ENCODE results near the gene SWT1. TPM values are rescaled to one million over a fixed set of nuclear protein-coding genes. Genes with fewer than 3 reads are reported as not detected.
"Not testable (repeated sequence)": the region's sequence is repeated elsewhere in the genome, so short reads cannot be mapped to it uniquely, and the experiment has no call there.

Gene SWT1
- total RNA-seq, 1 donor from 2014 or later, result 10.2 TPM

DNA sequence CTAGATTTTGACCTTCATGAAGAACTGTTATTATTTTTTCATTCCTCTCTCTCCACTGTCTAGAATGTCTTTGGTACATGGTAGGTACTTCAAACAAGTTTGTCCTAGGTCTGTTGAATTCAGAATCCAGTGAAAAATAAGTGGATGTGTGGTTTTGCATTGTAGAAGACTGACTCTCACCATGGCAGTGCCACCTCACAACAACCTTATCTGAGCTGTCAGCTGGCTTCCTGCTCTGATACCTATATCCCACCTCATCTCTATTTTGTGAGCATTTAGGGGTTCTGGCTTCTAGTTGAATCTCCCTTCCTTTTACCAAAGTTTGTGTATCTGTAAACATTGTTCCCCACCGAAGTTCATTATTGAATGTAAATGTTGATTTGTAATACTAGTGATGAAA lies 9.1 kb downstream of the SWT1 start:
- no peak for DNase-seq

DNA sequence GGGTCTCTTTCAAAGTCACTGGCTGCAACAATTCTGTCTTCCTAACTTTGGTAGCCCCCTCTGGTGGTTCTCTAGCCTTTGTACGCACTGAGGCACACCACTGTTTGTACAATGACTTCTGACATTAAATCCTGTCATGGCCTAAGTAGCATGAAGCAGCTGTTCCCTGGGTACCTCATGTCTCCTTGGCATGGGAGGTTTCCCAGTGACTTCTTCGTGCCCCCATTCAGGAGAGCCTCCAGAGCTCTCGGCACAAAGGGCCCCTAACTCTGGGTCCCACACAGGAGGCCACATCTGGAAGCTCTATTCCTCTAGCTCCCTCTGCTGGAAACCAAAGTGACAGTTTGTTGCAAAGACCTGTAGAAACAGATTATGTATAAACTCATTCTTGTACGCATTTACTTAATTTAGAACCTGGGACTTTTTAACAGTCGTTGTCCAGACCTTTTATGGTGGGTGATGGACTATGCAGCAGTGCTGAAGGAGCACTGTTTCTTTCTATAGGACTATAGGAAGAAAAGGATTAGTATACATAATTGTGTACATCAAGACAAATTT lies 13.4 kb downstream of the SWT1 start:
- DNase-seq, result peak; percentile 77

DNA sequence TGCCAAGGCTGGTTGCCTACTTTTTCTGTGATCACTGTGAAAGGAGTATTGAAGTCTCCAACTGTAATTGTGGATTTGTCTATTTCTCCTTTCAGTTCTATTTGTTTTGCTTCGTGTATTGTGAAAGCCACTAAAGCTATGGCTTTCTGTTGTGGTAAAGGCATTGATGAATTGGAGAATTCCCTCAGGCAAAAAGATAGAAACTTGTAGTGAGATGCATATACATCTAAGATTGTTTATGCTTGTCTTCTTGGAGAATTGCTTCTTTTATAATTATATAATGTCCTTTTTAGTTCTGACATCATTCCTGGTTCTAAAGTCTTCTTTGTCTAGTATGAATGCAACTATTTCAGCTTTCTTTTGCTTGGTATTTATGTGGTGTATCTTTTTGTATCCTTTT lies 36.8 kb downstream of the SWT1 start:
- DNase-seq, result no peak

DNA sequence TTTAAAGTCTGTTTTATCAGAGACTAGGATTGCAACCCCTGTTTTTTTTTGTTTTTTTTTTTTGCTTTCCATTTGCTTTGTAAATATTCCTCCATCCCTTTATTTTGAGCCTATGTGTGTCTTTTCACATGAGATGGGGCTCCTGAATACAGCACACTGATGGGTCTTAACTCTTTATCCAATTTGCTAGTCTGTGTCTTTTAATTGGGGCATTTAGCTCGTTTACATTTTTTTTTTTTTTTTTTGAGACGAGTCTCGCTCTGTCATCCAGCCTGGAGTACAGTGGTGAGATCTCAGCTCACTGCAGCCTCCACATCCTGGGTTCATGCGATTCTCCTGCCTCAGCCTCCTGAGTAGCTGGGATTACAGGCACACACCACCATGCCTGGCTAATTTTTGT lies 41.7 kb downstream of the SWT1 start:
- not testable (repeated sequence) for DNase-seq

DNA sequence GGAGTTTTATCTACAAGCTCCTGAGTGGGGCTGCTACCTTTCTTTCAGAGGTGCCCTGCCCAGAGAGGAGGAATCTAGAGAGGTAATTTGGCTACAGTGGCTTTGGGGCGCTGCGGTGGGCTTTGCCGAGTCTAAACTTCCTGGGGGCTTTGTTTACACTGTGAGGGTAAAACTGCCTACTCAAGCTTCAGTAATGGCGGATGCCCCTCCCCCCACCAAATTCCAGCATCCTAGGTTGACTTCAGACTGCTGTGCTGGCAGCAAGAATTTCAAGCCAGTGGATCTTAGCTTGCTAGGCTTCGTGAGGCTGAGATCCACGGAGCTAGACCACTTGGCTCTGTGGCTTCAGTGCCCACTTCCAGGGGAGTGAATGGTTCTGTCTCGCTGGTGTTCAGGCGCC lies 43.9 kb downstream of the SWT1 start:
- no peak for DNase-seq

DNA sequence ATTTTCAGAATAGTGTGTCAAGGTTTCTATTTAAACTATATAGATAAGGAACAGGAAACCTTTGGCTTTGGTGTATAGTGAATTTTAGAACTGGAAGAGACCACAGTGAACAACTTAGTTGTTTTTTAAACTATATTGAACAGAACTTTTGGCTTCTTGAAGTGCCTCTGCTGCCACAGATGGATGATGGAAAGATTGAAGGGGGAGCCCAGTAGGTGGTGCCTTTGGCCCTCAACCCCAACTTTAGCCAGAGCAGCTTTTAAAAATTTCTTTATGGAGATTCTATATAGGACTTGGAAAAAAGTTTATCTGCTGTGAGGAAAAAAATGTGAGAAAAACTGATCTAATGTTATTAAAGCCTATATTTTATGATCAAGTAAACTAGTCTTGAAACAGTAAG lies 50.2 kb downstream of the SWT1 start:
- no peak for DNase-seq

DNA sequence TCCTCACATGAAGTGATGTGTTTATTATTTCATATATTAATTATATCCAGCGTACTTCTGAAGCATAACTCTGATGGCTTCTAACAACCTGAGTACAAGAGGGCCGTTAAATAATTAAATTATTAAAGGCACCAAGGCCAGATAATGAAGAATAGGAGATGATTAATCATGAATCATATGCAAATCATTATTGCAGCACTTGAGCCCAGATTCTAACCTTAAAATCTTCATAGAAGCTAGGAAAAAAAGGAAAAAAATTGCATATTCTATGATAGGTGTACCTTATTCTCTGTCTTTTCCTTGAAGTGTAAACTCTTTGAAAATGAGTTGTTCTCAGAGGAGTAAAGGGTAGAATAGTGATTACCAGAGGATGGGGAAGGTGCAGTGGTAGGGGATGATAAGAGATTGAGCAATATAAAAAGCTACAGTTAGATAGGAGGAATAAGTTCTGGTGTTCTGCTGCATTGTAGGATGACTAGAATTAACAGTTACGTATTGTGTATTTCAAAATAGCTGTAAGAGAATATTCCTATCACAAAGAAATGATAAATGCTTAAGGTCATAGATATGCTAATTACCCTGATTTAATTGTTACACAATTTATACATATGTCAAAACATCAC lies 51.1 kb downstream of the SWT1 start:
- DNase-seq, result no peak

DNA sequence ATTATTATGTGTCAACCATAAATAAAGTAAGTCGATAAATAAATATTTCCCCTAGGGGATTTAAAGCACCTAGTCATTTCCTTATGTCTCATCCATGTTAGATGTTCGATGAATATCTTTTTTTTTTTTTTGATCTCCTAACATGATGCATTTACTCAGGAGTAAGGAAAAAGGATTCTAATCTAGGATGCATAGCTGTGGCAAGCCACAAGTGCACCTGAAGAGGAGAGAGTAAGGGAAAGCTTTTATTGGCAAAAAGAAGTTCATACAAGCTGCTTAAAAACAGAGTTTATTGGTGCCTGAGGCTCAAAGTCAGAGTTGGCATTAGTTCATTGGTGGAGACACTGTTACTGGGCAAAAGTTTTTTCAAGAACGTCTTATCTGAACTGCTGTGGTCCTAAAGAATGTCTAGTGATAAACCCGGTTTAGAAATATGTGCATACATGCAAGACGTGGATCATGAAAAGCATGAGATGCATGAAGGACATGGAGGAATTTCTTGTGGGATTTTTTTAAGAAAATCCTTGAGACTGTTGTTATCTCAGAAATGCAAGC lies 51.7 kb downstream of the SWT1 start:
- no peak for DNase-seq

DNA sequence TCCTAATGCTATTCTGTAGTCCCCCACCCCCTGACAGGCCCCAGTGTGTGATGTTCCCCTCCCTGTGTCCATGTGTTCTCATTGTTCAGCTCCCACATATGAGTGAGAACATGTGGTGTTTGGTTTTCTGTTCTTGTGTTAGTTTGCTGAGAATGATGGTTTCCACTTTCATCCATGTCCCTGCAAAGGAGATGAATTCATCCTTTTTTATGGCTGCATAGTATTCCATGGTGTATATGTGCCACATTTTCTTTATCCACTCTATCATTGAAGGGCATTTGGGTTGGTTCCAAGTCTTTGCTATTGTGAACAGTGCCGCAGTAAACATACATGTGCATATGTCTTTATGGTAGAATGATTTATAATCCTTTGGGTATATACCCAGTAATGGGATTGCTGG lies 52.4 kb downstream of the SWT1 start:
- not testable (repeated sequence) for DNase-seq

DNA sequence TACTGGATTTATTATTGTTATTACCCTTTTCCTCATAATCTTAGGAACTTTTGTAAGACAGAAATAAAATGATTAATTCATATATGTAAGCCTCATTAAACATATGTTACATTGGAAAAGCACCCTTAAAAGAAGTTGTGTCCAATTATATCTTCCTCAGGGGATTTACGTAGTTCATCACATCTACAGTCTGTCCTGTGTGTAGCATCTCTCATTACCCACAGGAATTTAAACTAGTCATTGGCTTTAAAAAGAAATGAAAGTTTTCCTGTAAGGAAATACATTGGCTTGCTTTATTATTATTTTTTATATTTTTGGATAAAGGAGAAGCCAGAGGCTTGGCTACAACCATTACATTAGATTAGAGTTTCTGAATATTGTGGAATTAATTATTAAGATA lies 56.1 kb downstream of the SWT1 start:
- no peak for DNase-seq

DNA sequence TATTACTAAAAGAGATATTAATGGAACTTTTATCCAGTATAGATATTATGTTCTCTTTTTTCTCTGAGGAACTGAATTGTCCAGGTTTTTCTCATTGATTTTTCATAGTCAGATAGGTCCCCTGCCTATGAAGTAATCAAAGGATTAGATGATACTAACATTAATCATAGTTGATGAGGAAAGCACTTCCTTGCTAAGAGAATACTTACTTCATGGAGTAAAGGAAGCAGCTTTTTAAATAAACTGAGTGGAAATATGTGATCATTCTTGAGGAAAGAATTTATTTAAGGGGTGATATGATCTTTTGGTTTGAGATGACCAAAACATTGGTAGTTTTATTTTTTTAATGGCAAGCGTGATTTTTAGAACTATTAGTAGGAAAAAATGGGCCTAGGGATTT lies 58.9 kb downstream of the SWT1 start:
- DNase-seq, result no peak

DNA sequence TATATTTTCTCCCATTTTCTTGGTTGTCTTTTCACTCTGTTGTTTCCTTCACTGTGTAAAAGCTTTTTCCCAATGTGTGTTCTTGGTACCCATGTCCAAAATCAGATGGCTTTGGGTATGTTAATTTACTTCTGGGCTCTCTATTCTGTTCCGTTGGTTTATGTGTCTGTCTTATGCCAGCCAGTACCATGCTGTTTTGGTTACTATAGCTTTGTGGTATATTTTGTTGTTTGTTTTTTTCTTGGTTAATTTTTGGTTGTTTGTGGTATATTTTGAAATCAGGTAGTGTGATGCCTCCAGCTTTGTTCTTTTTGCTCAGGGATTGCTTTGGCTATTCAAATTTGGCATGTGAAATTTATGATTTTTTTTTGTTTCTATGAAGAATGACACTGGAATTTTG lies 67.2 kb downstream of the SWT1 start:
- DNase-seq, result no peak

DNA sequence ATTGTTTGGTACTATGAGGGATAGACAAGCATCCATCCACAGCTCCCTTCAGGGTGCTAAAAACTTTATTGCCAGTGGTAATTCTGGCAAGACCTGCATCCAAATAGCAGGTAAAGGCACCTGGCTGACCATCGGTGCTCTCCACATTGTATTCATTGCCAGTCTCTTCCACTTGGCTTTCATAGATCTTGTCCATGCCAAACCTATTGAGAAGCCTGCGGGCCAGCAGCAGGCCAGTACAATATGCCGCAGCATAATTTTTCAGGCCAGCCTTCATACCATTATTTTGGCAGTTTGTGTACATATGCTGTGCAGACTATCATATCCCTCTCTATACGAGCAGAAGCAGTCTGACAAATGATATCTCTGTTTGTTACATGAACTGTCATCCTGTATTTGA lies 70.2 kb downstream of the SWT1 start:
- no peak for DNase-seq

DNA sequence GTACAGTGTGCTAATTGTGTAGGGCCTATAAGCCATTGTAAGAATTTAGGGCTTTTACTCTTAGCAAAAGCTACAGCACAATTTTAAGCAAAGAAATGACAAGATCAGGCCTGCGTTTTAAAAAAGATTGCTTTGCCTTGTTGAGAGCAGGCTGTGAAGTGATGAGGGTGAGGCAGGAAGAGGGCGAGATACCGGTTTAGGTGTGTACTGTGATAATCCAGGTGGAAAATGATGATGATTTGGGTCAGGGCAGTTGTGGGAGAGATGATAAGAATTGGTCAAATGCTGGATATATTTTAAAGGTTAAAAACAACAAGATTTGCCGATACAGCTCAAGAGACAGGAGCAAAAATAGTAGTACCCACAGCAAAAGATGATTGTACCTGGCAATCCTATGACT lies 72.0 kb downstream of the SWT1 start:
- no peak for DNase-seq

DNA sequence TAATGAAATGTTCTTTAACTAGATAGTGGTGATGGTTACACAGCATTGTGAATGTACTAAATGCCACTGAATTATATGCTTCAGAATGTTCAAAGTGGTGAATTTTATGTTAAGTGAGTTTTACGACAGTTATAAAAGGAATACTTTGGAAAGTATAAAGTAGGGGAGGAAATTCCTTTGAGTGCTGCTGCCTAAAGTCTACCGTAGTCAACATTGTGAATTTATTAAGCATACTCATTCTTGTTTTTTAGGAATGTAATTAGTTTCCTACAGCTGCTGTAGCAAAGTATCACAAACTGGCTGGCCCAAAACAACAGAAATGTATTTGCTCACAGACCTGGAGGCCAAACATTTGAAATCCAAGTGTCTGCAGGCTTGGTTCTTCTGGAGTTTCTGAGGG lies 73.0 kb downstream of the SWT1 start:
- DNase-seq, result no peak

DNA sequence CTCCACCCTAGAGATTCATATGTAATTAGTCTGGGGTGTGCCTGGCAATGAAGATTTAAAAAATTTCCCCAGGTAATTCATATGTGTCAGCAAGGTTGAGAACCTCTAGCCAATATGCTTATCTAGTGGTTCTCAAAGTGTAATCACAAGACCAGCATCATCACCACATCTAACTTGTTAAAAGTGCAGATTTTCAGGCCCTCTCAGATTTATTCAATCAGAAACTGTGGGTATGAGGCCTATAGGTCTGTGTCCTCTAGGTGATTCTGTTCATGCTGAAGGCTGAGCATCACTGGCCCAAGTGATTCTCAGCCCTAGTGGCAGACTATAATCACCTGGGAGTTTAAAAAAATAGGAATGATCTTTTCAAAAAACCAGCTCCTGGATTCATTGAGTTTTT lies 75.9 kb downstream of the SWT1 start:
- DNase-seq, result no peak

DNA sequence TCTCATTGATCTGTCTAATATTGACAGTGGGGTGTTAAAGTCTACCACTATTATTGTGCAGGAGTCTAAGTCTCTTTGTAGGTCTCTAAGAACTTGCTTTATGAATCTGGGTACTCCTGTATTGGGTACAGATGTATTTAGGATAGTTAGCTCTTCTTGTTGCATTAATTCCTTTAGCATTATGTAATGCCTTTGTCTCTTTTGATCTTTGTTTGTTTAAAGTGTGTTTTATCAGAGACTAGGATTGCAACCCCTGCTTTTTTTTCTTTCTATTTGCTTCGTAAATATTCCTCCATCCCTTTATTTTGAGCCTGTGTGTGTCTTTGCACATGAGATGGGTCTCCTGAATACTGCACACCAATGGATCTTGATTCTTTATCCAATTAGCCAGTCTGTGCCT lies 77.2 kb downstream of the SWT1 start:
- DNase-seq, result not testable (repeated sequence)

DNA sequence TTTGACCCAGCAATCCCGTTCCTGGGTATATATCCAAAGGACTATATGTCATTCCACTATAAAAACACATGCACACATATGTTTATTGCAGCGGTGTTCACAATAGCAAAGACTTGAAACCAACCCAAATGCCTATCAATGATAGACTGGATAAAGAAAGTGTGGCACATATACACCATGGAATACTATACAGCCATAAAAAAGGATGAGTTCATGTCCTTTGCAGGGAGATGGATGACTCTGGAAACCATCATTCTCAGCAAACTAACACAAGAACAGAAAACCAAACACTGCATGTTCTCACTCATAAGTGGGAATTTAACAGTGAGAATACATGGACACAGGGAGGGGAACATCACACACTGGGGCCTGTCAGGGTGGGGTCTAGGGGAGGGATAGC lies 80.2 kb downstream of the SWT1 start:
- DNase-seq, result not testable (repeated sequence)

DNA sequence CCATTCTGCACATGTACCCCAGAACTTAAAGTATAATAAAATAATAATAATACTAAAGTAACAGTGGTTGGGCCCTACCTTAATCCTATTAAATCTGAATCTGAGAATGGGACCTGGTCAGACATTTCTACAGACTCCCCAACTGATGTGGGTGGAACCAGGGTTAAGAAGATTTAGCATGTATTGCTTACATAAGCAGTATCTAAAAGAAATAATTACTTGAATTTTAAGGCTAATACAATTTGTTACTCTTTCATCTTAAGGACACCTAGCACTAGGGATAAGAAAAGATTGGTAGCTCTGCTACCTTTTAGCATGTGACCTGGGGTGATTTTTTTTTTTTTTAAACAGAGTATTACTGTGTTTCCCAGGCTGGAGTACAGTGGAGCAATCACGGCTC lies 80.7 kb downstream of the SWT1 start:
- DNase-seq, result no peak

DNA sequence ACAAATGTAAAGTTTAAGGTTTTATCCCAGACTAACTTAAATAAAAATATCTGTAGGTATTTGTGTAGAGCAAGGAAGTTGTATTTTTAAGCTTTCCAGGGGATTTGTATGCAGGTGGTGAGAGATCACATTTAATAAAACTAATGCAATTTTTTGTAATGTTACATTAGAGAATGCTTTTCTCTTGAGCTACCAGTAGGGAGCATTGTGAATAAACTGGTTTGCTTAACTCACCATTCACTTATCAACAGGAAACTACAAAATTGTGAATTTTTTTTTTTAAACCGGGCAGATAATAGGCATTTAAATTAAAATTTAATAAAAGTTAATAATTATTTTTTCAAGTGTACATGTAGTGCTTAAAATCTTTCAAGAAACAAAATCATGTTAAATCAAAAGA lies 81.5 kb downstream of the SWT1 start:
- no peak for DNase-seq

DNA sequence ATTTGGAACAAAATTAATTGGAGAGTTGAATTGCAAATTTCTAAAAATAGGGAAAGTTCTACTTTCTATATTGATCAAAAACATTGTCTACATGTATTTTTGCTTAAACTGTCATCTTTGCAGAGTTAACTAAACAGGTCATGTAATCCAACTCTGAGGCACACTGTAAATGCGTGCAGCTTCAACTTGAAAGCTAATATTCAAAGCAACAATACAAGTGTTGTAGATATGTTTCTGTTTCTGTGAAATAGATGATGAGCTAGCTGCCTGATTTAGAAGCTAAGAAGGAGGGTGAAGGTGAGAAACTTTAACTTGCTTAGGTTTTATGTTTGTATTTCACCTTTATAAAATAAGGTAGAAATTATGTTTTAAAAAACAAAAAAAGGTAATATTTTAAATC lies 82.9 kb downstream of the SWT1 start:
- DNase-seq, result no peak

DNA sequence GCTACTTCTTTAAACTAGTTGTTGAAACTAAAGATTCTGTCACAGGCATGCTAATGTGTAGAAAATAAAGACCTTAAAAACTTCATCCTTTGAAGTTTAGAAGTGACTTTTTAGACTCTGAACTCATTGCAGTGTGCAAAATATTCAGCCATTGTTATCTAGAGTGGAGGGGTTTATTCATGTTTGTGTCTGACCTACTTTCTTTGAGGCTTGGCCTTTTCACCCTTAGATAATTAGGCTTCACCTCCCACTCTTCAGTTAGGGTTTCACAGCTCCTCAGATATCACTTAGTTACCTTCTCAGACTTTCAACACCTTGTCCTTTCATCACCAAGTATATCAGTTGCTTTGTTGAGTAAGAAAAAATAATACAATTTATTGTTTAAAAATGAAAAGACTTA lies 84.2 kb downstream of the SWT1 start:
- no peak for DNase-seq

DNA sequence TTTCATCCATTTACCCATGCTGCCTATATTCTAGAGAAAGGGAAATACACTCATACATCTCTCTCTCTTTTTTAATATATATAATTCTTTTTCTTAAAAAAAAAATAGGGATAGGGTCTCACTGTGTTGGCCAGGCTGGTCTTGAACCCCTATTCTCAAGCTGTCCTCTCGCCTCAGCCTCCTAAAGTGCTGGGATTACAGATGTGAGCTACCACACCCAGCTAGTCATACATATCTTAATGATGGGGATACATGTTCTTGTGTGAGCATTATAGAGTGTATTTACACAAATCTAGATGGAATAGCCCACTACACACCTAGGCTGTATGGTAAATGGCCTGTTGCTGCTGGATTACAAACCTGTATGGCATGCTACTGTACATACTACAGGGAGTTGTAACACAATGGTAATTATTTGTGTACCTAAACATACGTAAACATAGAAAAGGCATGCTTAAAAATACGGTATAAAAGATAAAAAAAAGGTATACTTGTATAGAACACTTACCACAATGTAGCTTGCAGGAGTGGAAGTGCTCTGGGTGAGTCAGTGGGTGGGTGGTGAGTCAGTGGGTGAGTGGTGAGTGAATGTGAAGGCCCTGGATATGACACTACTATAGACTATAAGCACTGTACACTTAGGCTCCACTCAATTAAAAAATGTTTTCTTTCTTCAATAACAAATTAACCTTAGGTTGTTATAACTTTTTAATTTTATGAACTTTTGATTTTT lies 87.2 kb downstream of the SWT1 start:
- no peak for DNase-seq

DNA sequence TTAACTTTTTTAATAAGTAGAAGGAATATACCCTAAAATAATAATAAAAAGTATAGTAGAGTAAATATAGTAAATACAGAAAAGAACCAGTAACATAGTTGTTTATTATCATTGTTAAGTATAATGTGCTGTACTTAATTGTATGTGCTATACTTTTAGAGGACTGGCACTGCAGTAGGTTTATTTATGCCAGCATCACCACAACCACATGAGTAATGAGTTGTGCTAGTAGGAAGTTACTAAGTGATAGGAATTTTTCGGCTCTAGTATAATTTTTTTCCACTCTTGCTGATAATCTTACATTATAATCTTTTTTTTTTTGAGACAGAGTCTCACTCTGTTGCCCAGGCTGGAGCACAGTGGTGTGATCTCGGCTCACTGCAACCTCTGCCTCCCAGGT lies 88.5 kb downstream of the SWT1 start:
- DNase-seq, result no peak
